Measurements from ENCODE around the gene SLC48A1. TPM values are rescaled to one million over a fixed set of nuclear protein-coding genes. Genes with fewer than 3 reads are reported as not detected.

SLC48A1 gene
- total and polyA plus RNA-seq, 10 of the 15 experiments (the other 5 are each of a cell fraction or from before 2014, with no cell fraction given) = 1.1 to 4.9 (median 1.9) TPM

GRCh38 chr12:47782372-47782770 lies 9.3 kb downstream of the SLC48A1 start:
- FAIRE-seq (no peak), DNase-seq (ENCODE audit: low read depth, low spot score) (no peak), ATAC-seq (no peak)
- no peaks in the 10 kb centered on the region for H3K9me3 ChIP-seq (replicated peaks; ENCODE audit: control insufficient read depth, insufficient read depth, low read length)
- H3K79me2 ChIP-seq (ENCODE audit: control insufficient read depth, insufficient read depth, low read length) = no peaks in the 10 kb centered on the region
- ChIA-PET CTCF (interaction anchor here (7.1 to 19.3 kb wide), 4 partner anchors 15 to 66 kb away, joined by 77 to 814 read pairs (median 140); no protein-coding TSS in a partner anchor), POLR2A (no interaction called here), RAD21 (ENCODE audit: unreplicated experiment) (interaction anchor here (1.2 to 9.0 kb wide), 5 partner anchors 15 to 67 kb away, joined by 3 to 120 read pairs (median 28); no protein-coding TSS in a partner anchor), SMC1A (ENCODE audit: uncharacterized antibody, unreplicated experiment) (interaction anchor here (0.6 to 11.3 kb wide), 3 partner anchors 40 to 129 kb away, joined by 3 to 139 read pairs (median 3); no protein-coding TSS in a partner anchor)
- no peaks in the 10 kb centered on the region for H4K20me1 ChIP-seq (ENCODE audit: control insufficient read depth, insufficient read depth)
- in situ Hi-C loops (cut with MboI) = no loop called here
- H2AFZ ChIP-seq (ENCODE audit: control insufficient read depth, low read depth, low read length) = no peak overlapping the region
- WGBS (ENCODE audit: insufficient coverage, insufficient replicate concordance, low lambda C conversion rate, missing lambda C conversion rate) = 73% methylated on average over 8 of the region's 8 CpGs
- no TSS peak for BruUV-seq (replicated peaks)
- H3K36me3 ChIP-seq (ENCODE audit: control insufficient read depth in 2 of 2, insufficient read depth in 2 of 2, low read length in 1 of 2) = no peaks in the 10 kb centered on the region; a peak in 1 of 4 replicates
- no peak overlapping the region for H3K4me2 ChIP-seq (ENCODE audit: control insufficient read depth, insufficient read depth)
- H3K4me1 ChIP-seq (ENCODE audit: control insufficient read depth, insufficient read depth, low read length) = no peaks in the 10 kb centered on the region
- H3K9ac ChIP-seq (ENCODE audit: control insufficient read depth, insufficient read depth, low read length) = no peak overlapping the region
- H3K27me3 ChIP-seq (replicated peaks in 1 of 2; ENCODE audit: control insufficient read depth in 2 of 2, insufficient read depth in 2 of 2, low read length in 1 of 2) = no peaks in the 10 kb centered on the region
- intact Hi-C loops (cut with micrococcal nuclease; ENCODE audit: unreplicated experiment) = no loop called here
- TF ChIP-seq WRNIP1 (IDR thresholded peaks at IDR 0.05; ENCODE audit: borderline replicate concordance, low read depth, low read length) = no peak
- TF ChIP-seq MYB (IDR thresholded peaks at IDR 0.05; ENCODE audit: borderline replicate concordance, low read depth, low read length) = no peak
- no peak for TF ChIP-seq MAX (IDR thresholded peaks at IDR 0.05; ENCODE audit: low read depth, low read length)
- no peak for TF ChIP-seq JUND (IDR thresholded peaks at IDR 0.05; ENCODE audit: low read depth, low read length)
- no peak for TF ChIP-seq STAT1 (conservative IDR thresholded peaks at IDR 0.05)
- no peak for TF ChIP-seq POLR2AphosphoS5 (IDR thresholded peaks at IDR 0.05; ENCODE audit: low read length)
- TF ChIP-seq, protein P1, sequence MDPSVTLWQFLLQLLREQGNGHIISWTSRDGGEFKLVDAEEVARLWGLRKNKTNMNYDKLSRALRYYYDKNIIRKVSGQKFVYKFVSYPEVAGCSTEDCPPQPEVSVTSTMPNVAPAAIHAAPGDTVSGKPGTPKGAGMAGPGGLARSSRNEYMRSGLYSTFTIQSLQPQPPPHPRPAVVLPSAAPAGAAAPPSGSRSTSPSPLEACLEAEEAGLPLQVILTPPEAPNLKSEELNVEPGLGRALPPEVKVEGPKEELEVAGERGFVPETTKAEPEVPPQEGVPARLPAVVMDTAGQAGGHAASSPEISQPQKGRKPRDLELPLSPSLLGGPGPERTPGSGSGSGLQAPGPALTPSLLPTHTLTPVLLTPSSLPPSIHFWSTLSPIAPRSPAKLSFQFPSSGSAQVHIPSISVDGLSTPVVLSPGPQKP (IDR thresholded peaks at IDR 0.05; ENCODE audit: low read depth, low read length) = no peak
- TF ChIP-seq EP300 (IDR thresholded peaks at IDR 0.05; ENCODE audit: borderline replicate concordance in 1 of 2, control insufficient read depth in 1 of 2, low read depth in 2 of 2, low read length in 2 of 2) = no peak
- no peak overlapping the region for H3K27ac ChIP-seq (ENCODE audit: control insufficient read depth, insufficient read depth)
- H3K4me3 ChIP-seq = no peak overlapping the region
